Muscle of leg (tissue), 11 donors: ENCODE measurements around the gene C17orf75. TPM values are rescaled to one million over a fixed set of nuclear protein-coding genes. Genes with fewer than 3 reads are reported as not detected.

ENCODE experiments used
- DNase-seq: peaks from one replicate; pipeline ENCODE4 v3.0.0; 2013
- H3K27ac ChIP-seq: one replicate; pipeline ENCODE4 v1.5.1; 2013; ENCODE audit warnings: mild to moderate bottlenecking, low read length, control low read depth
- H3K27me3 ChIP-seq: one replicate; pipeline ENCODE4 v1.6.1; 2013; ENCODE audit warnings: low read length; ENCODE audit not compliant: control insufficient read depth, insufficient read depth
- H3K36me3 ChIP-seq: one replicate; pipeline ENCODE4 v1.6.1; 2013; ENCODE audit warnings: low read length; ENCODE audit not compliant: control insufficient read depth, insufficient read depth
- H3K4me1 ChIP-seq: one replicate; pipeline ENCODE4 v1.6.1; 2013; ENCODE audit warnings: low read length; ENCODE audit not compliant: control insufficient read depth, insufficient read depth
- H3K4me3 ChIP-seq: one replicate; pipeline ENCODE4 v1.5.1; 2013; ENCODE audit warnings: low read length, control low read depth
- H3K9me3 ChIP-seq: replicated peaks from 2 replicates; pipeline ENCODE4 v1.6.1; 2013; ENCODE audit warnings: low read depth, low read length; ENCODE audit not compliant: control insufficient read depth
- WGBS: methylation state at CpG from one replicate; pipeline ENCODE4 v1.1.5; 2013; ENCODE audit warnings: missing lambda C conversion rate; ENCODE audit not compliant: insufficient coverage; 5-methylcytosine and 5-hydroxymethylcytosine counted together
- polyA plus RNA-seq, 8 donors: library from polyadenylated mRNA; unstranded; fragments of 120-200 nt; gene quantifications; one replicate each; pipeline versions ENCODE4 v1.2.1 to v1.2.3, GENCODE V29; 2013; ENCODE audit warnings: inconsistent platforms in 1 of 8, low replicate concordance in 1 of 8; ENCODE audit not compliant: insufficient read length in 8 of 8, insufficient read depth in 1 of 8
- total RNA-seq: library from RNA; stranded (reverse); fragments of 120-200 nt; gene quantifications from one replicate; pipeline ENCODE4 v1.2.4, GENCODE V29; 2013

The C17orf75 gene
- total and polyA plus RNA-seq, 9 donors: 13.7 to 22.3 (median 18.7) TPM

- Histone ChIP-seq H3K4me3 (no peak overlapping the region), H3K9me3 (no peaks in the 10 kb centered on the region), H3K36me3 (peaks cover 7% of the 10 kb centered on the region), H3K27me3 (no peaks in the 10 kb centered on the region), H3K27ac (no peak overlapping the region), H3K4me1 (peaks cover 14% of the 10 kb centered on the region)
- no peak for DNase-seq
- no CpG with 5 or more reads among the region's 2 CpGs for WGBS
Measured at GRCh38 chr17:32348483-32348800, 6.5 kb upstream of the C17orf75 start.

GRCh38 chr17:32345951-32346600 lies 4.1 kb upstream of the C17orf75 start:
- 74% methylated on average over 8 of the region's 11 CpGs for WGBS
- Histone ChIP-seq H3K4me3 (no peak overlapping the region), H3K36me3 (no peaks in the 10 kb centered on the region), H3K27me3 (no peaks in the 10 kb centered on the region), H3K4me1 (peaks cover 14% of the 10 kb centered on the region), H3K27ac (no peak overlapping the region), H3K9me3 (no peaks in the 10 kb centered on the region)
- no peak for DNase-seq

DNA sequence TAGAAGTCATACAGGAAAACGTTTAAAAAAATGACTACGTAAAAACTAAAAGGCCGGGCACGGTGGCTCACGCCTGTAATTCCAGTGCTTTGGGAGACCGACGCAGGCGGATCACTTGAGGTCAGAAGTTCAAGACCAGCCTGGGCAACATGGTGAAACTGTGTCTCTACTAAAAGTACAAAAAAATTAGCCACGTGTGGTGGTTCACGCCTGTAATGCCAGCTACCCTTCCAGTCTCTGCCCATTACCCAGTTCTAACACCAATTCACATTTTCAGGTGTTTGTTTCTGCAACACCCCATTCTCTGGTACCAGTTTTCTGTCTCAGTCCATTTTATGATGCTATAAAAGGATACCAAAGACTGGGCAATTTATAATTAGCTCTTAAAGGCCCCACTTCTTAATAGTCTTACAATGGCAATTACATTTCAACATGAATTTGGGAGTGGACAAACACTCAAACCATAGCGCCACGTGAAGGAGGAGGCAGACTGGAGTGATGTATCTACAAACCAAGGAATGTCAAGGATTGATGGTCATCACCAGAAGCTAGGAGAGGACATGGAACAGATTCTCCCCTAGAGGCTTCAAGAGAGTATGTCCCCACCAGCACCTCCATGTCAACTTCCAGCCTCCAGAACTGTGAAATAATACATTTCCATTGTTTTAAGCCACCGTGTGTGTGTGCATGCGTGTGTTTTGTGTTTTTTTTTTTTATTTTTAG lies 791 bp upstream of the C17orf75 start:
- DNase-seq: no peak
- 69% methylated on average over 9 of the region's 14 CpGs for WGBS
- H3K27ac ChIP-seq: peak overlapping the region; percentile 84

DNA sequence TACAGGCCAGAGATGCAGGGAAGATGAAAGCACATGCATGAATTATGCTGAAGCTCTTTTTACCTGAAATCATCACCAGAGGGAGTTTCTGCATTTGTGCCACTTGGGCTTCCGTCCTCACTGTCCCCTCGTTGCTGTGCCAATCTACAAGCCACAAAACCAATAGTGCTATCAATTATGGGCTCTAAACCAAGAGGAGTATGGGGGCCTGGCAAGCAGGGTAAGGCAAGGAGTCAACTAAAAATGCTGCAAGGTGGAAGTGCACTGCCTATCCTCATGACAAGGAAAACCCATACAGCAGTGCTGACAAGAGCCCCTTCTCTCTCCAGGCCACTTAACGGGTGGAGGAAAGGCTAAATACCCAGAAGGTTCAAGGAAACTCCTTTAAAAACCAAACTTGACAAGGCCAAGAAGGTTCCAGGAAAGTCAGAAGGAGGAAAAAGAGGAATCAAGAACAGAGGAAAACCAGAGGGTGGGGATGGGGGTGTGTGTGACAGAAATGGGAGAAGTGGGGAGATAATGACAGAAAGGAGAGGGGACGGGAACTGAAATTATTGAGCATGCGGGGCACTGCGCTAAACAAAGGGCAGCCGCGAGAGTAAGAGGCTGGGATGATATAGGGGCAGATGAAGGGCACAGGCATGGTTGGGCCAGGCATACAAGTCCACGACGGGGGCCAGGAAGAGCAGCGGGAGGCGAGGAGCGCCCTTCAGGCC lies 674 bp downstream of the C17orf75 start:
- WGBS: 3% methylated on average over 5 of the region's 13 CpGs
- Histone ChIP-seq H3K4me1 (peaks cover 12% of the 10 kb centered on the region), H3K27ac (peak overlapping the region; percentile 84), H3K27me3 (no peaks in the 10 kb centered on the region), H3K4me3 (peak overlapping the region; percentile 55), H3K36me3 (peaks cover 24% of the 10 kb centered on the region), H3K9me3 (no peaks in the 10 kb centered on the region)
- peak; percentile 34 for DNase-seq

More for the DNA sequence above, 791 bp upstream of the C17orf75 start:
- H3K9me3 ChIP-seq: no peaks in the 10 kb centered on the region
- H3K36me3 ChIP-seq: peaks cover 11% of the 10 kb centered on the region
- no peaks in the 10 kb centered on the region for H3K27me3 ChIP-seq
- H3K4me1 ChIP-seq: peaks cover 12% of the 10 kb centered on the region
- H3K4me3 ChIP-seq: peak overlapping the region; percentile 55

DNA sequence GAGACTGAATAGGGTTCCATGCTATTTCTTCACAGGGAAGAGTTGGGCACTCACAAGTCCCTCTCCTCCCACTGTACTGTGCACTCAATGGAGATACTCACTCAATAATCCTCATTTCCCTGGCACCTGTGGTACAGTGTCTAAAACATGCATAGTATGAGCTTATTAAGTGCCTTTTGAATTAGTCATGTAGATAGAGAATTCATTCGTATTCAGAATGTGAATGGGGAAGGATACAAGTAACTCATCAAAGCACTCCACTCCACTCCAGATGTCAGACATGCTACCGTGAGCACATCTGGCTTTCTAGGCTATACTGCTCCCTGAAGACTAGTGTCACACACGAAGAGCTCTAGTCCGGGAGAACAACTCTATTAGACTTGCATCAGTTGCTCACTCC lies 6.3 kb downstream of the C17orf75 start:
- no peak overlapping the region for H3K27ac ChIP-seq
- WGBS: 20% methylated on average over 1 of the region's 4 CpGs
- H3K4me1 ChIP-seq: peaks cover under 1% of the 10 kb centered on the region
- H3K4me3 ChIP-seq: no peak overlapping the region
- peaks cover 53% of the 10 kb centered on the region for H3K36me3 ChIP-seq
- DNase-seq: no peak
- H3K27me3 ChIP-seq: no peaks in the 10 kb centered on the region
- no peaks in the 10 kb centered on the region for H3K9me3 ChIP-seq

DNA sequence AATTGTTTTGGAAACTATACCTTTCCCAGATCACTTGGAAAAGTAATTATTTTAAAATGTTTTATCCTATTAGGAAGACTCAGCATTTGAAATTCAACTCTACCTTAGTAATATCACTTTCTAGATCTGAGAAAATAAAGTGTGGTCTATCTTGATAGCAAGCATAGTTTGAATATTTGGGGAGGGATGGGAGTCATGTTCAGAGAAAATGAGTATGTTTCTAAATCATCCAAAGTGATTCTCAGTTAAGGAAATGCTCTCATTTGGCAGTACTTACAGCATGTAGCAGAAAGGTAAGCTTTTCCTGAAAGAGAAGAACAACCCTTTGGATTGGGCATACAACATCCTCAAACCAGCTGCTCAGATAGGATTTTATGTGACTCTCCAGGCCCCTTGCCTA lies 6.9 kb downstream of the C17orf75 start:
- H3K4me1 ChIP-seq: no peaks in the 10 kb centered on the region
- H3K27ac ChIP-seq: no peak overlapping the region
- no peaks in the 10 kb centered on the region for H3K9me3 ChIP-seq
- no peaks in the 10 kb centered on the region for H3K27me3 ChIP-seq
- H3K4me3 ChIP-seq: no peak overlapping the region
- H3K36me3 ChIP-seq: peaks cover 56% of the 10 kb centered on the region
- DNase-seq: no peak

GRCh38 chr17:32333187-32333586 lies 8.8 kb downstream of the C17orf75 start:
- H3K27me3 ChIP-seq: no peaks in the 10 kb centered on the region
- WGBS: no CpG with 5 or more reads among the region's 2 CpGs
- H3K36me3 ChIP-seq: peaks cover 45% of the 10 kb centered on the region
- no peak overlapping the region for H3K27ac ChIP-seq
- DNase-seq: no peak
- H3K9me3 ChIP-seq: no peaks in the 10 kb centered on the region
- H3K4me1 ChIP-seq: no peaks in the 10 kb centered on the region
- H3K4me3 ChIP-seq: no peak overlapping the region

DNA sequence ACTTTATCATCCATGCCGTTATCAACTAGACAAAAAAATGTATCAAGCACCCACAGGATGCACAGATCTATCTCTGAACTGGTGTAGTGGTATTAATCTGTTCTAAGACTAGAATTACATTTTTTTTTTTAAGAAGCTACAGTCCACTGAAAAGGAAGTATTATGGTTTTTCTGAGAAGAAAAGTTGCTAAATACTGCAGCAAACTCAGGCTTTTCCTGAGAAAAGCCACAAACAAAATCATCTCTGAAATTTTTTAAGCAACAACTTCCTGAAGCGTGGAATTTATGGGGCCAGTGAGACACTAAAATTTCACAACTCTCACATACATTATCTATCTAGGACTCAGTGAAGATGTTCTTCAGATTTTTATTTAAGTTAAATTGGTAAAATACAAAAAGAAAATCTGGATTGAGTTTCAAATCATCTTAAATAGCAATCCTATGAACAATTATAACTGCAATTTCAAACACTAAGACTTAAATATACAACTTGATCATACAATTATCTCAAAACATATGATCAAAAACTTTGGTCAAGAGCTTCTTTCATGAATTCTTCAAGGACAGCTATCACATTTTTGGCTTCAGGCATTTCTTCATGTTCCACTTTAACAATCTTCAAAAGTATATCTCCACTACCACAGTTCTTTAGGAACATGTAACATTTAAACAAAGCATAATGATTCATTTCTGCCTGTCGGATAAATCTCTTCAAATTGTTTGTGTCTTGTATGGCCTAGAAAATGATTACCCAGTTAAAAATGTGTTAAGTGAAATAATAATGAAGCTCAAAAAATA lies 10.5 kb downstream of the C17orf75 start:
- peaks cover 33% of the 10 kb centered on the region for H3K36me3 ChIP-seq

GRCh38 chr17:32330147-32330546 lies 11.8 kb downstream of the C17orf75 start:
- peaks cover 23% of the 10 kb centered on the region for H3K36me3 ChIP-seq
- H3K27me3 ChIP-seq: no peaks in the 10 kb centered on the region
- no peaks in the 10 kb centered on the region for H3K9me3 ChIP-seq
- no CpG with 5 or more reads among the region's 3 CpGs for WGBS
- no peak for DNase-seq
- no peak overlapping the region for H3K4me3 ChIP-seq
- H3K4me1 ChIP-seq: no peaks in the 10 kb centered on the region
- no peak overlapping the region for H3K27ac ChIP-seq

More for the DNA sequence above, 10.5 kb downstream of the C17orf75 start:
- DNase-seq: no peak
- Histone ChIP-seq H3K4me3 (no peak overlapping the region), H3K27me3 (no peaks in the 10 kb centered on the region), H3K9me3 (no peaks in the 10 kb centered on the region), H3K4me1 (no peaks in the 10 kb centered on the region), H3K27ac (no peak overlapping the region)
- WGBS: no CpG with 5 or more reads among the region's 3 CpGs

DNA sequence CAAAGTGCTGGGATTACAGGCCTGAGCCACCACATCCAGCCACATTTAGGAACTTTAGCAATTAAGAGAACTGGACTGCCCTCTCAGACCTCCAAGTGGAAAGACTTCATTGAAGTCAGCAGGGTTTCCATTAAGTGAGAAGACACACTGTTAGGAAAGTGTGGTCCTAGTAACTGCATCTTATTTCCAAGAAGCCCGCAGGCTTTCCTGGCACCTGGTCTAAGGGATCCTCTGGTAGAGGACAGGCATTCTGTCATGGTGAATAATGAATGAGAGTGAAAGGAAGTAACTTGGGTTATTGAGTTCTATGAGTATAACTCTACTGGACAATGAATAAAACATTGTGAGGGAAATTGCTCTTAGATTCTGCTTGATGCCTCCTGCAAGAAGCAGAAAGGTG lies 14.1 kb downstream of the C17orf75 start:
- Histone ChIP-seq H3K9me3 (no peaks in the 10 kb centered on the region), H3K4me1 (no peaks in the 10 kb centered on the region), H3K27ac (no peak overlapping the region), H3K36me3 (peaks cover 9% of the 10 kb centered on the region), H3K4me3 (no peak overlapping the region), H3K27me3 (no peaks in the 10 kb centered on the region)
- no peak for DNase-seq
- WGBS: 83% methylated on average over 1 of the region's 1 CpG
